Mesothelial cell of epicardium (in vitro differentiated cells): Measurements from ENCODE around the gene KLHL41. TPM values are rescaled to one million over a fixed set of nuclear protein-coding genes. Genes with fewer than 3 reads are reported as not detected.
"Not testable (repeated sequence)": the region's sequence is repeated elsewhere in the genome, so short reads cannot be mapped to it uniquely, and the experiment has no call there.

Experiments
- DNase-seq, 2 experiments: peaks; one replicate each; pipeline ENCODE4 v3.0.0; 2021; ENCODE audit warnings: low spot score in 2 of 2; ENCODE audit not compliant: unreplicated experiment in 2 of 2
- H3K27ac Mint-ChIP-seq: 2 replicates; pipeline ENCODE4 v1.8.0; 2021; ENCODE audit warnings: mixed read lengths
- H3K27me3 Mint-ChIP-seq: 2 replicates; pipeline ENCODE4 v1.8.0; 2021; ENCODE audit warnings: low read depth, mixed read lengths
- H3K36me3 Mint-ChIP-seq: 2 replicates; pipeline ENCODE4 v1.8.0; 2021; ENCODE audit warnings: mixed read lengths
- H3K4me1 Mint-ChIP-seq: 2 replicates; pipeline ENCODE4 v1.8.0; 2021; ENCODE audit warnings: mixed read lengths
- H3K4me3 Mint-ChIP-seq: 2 replicates; pipeline ENCODE4 v1.8.0; 2021; ENCODE audit warnings: mild to moderate bottlenecking, moderate library complexity, mixed read lengths
- H3K9me3 Mint-ChIP-seq: 2 replicates; pipeline ENCODE4 v1.8.0; 2021; ENCODE audit warnings: mixed read lengths
- total RNA-seq: library from RNA; stranded (reverse); gene quantifications from 3 replicates; pipeline ENCODE4 v1.2.1, GENCODE V29; 2021
- TF ChIP-seq, protein P1 (sequence below): fragments of 200-600 bp; sonication (generic); IDR thresholded peaks from one replicate; pipeline ENCODE4 v1.5.0; 2021; ENCODE audit warnings: antibody characterized with exemption; ENCODE audit not compliant: unreplicated experiment

KLHL41 gene
- total RNA-seq, 1 donor from 2014 or later, result 0.56 TPM

DNA sequence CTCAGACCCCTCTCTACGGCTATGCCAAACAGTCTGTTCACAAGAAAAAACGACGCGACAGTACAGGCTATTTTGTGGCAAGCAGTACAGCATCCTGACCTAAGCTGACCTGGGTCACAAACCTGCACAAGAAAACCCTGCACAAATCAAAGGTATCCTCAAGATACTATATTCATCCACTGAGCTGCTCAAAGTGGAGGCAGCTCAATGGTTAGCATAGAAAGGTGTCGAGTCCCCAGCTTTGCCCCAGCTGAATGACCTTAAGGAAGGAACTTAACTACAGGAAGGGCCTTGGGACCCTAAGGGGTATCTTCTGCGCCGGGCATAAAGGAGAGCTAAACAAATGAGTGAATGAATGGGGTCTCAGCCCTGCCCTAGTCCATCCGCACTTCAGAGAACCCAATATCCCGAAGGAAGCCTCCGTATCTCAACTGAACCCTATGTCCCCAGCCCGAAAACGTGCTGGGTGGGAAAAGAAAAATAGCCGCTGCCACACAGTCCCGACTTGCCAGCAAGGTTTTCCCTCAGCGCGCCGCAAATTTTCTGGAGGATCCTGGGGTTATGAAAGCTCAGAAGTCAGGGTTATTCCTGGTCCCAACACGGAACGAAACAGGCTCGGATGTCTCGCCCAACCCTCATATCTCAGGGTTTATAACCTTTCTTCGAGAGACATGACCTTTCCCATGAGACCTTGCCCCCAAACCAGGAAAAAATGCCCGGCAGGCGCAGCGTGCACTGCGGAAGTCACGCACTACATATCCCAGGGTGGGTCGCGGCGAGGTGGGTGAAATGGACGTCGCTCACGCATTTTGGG lies 63.9 kb downstream of the KLHL41 start, which contains the start of gene FASTKD1:
Gene FASTKD1, minus strand, starts transcription at position 706 of the 814 bp plus-strand sequence. CDS start 1,836 bp downstream, outside the sequence.
- DNase-seq, result peak; percentile 40 to 74
- Mint-ChIP-seq H3K36me3 (no peaks in the 10 kb centered on the region), H3K27me3 (peaks cover 7% of the 10 kb centered on the region), H3K4me1 (peaks cover 16% of the 10 kb centered on the region), H3K27ac (peak within 1 kb of the TSS; percentile 89), H3K4me3 (peak within 1 kb of the TSS; percentile 92), H3K9me3 (no peaks in the 10 kb centered on the region)
- TF ChIP-seq, protein P1, sequence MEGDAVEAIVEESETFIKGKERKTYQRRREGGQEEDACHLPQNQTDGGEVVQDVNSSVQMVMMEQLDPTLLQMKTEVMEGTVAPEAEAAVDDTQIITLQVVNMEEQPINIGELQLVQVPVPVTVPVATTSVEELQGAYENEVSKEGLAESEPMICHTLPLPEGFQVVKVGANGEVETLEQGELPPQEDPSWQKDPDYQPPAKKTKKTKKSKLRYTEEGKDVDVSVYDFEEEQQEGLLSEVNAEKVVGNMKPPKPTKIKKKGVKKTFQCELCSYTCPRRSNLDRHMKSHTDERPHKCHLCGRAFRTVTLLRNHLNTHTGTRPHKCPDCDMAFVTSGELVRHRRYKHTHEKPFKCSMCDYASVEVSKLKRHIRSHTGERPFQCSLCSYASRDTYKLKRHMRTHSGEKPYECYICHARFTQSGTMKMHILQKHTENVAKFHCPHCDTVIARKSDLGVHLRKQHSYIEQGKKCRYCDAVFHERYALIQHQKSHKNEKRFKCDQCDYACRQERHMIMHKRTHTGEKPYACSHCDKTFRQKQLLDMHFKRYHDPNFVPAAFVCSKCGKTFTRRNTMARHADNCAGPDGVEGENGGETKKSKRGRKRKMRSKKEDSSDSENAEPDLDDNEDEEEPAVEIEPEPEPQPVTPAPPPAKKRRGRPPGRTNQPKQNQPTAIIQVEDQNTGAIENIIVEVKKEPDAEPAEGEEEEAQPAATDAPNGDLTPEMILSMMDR, result no peak

DNA sequence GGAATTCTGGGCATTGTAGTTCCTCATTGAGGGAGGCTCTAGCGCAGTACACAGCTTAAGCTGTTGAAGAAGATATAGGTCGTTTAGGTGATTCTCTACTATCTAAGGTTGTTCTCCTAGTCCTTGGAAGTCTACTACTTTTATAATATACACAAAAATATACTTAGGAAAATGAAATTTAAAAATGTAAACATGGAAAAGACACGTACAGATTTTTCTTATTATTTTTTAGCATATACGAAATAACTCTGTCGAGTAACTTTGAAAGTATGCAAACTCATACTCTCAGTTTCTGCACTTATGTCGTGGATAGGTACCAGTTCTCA lies 64.4 kb downstream of the KLHL41 start:
- Mint-ChIP-seq H3K27me3 (peaks cover 11% of the 10 kb centered on the region), H3K36me3 (no peaks in the 10 kb centered on the region), H3K27ac (peak overlapping the region; percentile 89), H3K4me1 (peaks cover 16% of the 10 kb centered on the region), H3K4me3 (peak overlapping the region; percentile 92), H3K9me3 (no peaks in the 10 kb centered on the region)
- no peak for DNase-seq
- TF ChIP-seq, protein P1, result no peak

DNA sequence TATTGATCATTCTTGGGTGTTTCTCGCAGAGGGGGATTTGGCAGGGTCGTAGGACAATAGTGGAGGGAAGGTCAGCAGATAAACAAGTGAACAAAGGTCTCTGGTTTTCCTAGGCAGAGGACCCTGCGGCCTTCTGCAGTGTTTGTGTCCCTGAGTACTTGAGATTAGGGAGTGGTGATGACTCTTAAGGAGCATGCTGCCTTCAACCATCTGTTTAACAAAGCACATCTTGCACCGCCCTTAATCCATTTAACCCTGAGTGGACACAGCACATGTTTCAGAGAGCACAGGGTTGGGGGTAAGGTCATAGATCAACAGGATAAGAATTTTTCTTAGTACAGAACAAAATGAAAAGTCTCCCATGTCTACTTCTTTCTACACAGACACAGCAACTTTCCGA lies 65.0 kb downstream of the KLHL41 start:
- H3K36me3 Mint-ChIP-seq, H3K27ac Mint-ChIP-seq, DNase-seq, H3K9me3 Mint-ChIP-seq: not testable (repeated sequence)
- H3K27me3 Mint-ChIP-seq, result peaks cover 16% of the 10 kb centered on the region
- peaks cover 16% of the 10 kb centered on the region for H3K4me1 Mint-ChIP-seq
- H3K4me3 Mint-ChIP-seq, result peak overlapping the region; percentile 48

DNA sequence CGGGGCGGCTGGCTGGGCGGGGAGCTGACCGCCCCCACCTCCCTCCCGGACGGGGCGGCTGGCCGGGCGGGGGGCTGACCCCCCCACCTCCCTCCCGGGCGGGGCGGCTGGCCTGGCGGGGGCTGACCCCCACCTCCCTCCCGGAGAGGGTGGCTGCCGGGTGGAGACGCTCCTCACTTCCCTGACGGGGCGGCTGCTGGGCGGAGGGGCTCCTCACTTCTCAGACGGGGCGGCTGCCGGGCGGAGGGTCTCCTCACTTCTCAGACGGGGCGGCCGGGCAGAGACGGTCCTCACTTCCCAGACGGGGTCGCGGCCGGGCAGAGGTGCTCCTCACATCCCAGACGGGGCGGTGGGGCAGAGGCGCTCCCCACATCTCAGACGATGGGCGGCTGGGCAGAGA lies 65.8 kb downstream of the KLHL41 start:
- not testable (repeated sequence) for H3K4me3 Mint-ChIP-seq, H3K36me3 Mint-ChIP-seq, H3K27ac Mint-ChIP-seq, DNase-seq, H3K9me3 Mint-ChIP-seq
- Mint-ChIP-seq H3K4me1 (peaks cover 11% of the 10 kb centered on the region), H3K27me3 (peaks cover 19% of the 10 kb centered on the region)

Other genes starting within 250 kb of the KLHL41 start
- gene LRP2, start 147.2 kb upstream of the KLHL41 start, total RNA-seq, result 52.1 to 54.3 TPM (median 54.2 TPM) in 3 replicates
- gene BBS5, start 30.2 kb upstream of the KLHL41 start, total RNA-seq, result 10.2 to 11.4 TPM (median 10.8 TPM) in 3 replicates
- 30.1 to 30.4 TPM (median 30.1 TPM) in 3 replicates for gene FASTKD1, start 64.2 kb downstream of the KLHL41 start, total RNA-seq
- gene PPIG, start 74.6 kb downstream of the KLHL41 start, total RNA-seq, result 60.2 to 63.6 TPM (median 62.2 TPM) in 3 replicates
- gene CFAP210, start 184.7 kb downstream of the KLHL41 start, total RNA-seq, result 0.36 to 0.58 TPM (median 0.38 TPM) in 3 replicates
- gene PHOSPHO2, start 184.8 kb downstream of the KLHL41 start, total RNA-seq, result 9.4 to 13.1 TPM (median 10.5 TPM) in 3 replicates
- 27.4 to 29.9 TPM (median 29.7 TPM) in 3 replicates for gene KLHL23, start 224.1 kb downstream of the KLHL41 start, total RNA-seq